NCI-H2171 treated with DMSO at 0.1 percent for 48 hours (cell line): ENCODE data around the gene VPS11.
"Not testable (repeated sequence)": the region's sequence is repeated elsewhere in the genome, so short reads cannot be mapped to it uniquely, and the experiment has no call there.

Experiments
- DNase-seq: peaks from one replicate; lab custom pipeline; 2025; lab: John Stamatoyannopoulos, UW

VPS11 gene

DNA sequence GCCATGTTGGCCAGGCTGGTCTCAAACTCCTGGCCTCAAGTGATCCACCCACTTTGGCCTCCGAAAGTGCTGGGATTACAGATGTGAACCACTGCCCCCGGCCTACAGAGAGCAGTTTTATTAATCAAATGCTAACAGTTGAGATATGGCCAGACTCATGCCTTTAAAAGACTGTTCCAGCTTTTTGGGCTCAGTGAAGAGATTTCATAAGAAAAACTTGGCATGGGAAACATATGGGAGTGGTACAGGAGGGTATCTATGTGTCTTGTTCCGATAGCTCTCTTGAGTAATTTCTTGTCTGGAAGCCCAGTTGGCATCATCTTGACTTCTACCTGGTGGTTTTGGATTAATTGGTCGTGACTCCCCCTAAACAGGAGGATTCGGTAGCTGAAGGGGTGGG lies 28.7 kb upstream of the VPS11 start:
- DNase-seq, result no peak

DNA sequence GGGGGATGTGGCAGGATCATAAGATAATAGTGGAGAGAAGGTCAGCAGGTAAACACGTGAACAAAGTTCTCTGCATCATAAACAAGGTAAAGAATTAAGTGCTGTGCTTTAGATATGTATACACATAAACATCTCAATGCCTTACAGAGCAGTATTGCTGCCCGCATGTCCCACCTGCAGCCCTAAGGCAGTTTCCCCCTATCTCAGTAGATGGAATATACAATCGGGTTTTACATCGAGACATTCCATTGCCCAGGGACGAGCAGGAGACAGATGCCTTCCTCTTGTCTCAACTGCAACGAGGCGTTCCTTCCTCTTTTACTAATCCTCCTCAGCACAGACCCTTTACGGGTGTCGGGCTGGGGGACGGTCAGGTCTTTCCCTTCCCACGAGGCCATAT lies 28.1 kb upstream of the VPS11 start:
- DNase-seq, result not testable (repeated sequence)

DNA sequence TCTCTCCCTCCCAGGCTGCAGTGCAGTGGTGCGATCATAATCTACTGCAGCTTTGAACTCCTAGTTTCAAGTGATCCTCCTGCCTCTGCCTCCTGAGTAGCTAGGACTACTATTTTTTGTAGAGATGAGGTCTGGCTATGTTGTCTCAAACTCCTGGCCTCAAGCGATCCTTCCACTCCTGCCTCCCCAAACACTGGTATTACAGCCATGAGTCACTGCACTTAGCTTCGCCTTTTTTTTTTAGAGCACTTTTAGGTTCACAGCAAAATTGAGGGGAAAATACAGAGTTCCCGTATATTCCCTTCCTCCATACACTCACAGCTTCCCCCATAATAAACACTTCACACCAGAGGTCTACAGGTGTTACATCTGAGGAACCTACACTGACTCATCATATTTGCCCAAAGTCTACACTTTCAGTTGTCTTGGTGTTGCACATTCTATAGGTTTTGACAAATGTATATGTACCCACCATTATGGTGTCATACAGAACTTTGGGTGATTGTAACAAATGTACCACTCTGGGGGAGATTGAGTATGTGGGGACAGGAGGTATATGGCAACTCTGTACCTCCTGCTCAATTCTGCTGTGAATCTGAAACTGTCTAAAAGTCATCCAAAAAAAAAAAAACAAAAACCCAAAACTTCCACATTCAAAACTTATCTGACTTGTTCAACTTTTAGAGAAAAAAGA lies 25.6 kb upstream of the VPS11 start:
- no peak for DNase-seq

DNA sequence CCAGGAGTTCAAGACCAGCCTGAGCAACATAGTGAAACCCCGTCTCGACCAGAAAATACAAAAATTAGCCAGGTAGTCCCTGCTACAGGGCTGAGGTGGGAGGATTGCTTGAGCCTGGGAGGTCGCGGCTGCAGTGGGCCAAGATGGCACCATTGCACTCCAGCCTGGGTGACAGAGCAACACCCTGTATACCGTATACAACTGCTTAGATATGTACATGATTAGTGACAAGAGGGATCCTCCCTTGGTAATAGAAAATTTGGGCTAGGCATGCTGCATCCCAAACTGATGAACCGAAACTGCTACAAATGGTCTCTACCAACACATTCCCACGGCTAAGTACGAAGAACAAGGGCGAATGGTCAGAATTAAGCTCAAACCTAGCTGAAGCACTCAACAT lies 24.7 kb upstream of the VPS11 start:
- DNase-seq, result no peak

DNA sequence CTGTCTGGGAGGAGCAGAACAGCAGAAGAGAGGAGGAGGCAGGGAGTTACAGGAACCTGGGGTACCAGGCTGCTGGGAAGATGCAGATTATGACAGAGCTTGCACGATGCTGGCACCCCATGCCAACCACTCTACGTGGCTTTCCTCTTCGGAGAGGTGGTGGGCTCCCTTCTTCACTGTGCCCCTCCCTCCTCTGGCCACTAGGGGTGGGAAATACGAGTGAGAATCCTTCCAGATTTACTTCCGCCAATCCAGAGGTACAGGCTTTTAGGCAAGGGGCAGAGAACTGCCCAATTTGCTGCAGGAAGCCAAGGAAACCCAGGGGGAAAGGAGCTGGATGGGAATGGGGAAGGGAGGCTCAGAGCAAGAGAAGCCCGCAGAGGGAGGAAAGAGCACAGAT lies 22.9 kb upstream of the VPS11 start:
- DNase-seq, result no peak

DNA sequence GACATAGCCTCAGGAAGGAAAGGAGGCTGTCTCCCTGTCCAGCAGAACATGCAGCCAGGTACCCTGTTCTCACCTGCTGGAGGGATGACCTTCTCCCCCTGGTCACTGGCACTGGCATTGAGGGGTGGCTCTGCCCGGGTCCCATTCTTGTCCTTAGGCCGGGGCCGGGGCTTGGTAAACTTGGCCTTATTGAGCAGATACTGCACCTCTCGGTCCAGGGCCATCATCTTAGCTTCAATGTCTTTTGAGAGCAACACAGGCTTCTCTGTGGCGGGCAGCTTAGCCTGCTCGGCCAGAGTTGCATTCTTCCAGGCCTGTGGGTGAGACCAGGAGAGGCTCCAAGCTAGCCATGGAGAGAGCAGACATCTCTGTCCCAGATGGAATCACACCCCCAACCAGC lies 21.1 kb upstream of the VPS11 start:
- DNase-seq, result no peak

DNA sequence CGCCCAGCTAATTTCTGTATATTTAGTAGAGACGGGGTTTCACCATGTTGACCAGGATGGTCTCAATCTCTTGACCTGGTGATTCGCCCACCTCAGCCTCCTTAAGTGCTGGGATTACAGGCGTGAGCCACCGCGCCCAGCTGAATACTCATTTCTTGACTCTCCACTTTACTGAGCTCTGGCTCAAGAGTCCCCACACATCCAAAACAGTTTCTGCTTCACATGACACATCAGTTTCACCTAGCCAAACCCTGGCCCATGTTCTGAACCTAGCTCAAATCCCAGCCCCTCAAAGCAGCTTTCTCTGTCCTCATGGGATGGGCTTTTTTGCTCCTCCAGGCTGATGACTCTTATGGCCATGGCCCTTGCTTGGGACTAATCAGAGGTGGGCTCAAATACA lies 20.4 kb upstream of the VPS11 start:
- no peak for DNase-seq

DNA sequence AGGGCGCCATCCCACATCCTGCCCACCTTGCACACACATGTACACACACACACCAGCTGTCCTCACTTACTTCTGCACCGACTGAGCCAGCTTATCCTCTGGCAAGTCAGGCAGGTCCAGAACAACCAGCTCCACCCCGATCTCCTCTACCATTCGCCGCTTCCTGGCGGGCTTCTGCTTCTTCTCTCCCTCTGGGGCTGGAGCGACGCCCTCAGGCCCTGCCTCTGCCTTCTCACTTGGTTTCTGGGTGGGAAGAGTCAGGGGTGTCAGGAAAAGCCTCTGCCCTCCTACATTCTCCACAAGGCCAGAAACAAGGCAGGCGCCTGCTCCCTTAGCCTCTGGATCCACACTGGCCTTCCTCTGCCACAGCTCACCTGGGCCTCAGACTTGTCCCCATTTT lies 19.0 kb upstream of the VPS11 start:
- no peak for DNase-seq

DNA sequence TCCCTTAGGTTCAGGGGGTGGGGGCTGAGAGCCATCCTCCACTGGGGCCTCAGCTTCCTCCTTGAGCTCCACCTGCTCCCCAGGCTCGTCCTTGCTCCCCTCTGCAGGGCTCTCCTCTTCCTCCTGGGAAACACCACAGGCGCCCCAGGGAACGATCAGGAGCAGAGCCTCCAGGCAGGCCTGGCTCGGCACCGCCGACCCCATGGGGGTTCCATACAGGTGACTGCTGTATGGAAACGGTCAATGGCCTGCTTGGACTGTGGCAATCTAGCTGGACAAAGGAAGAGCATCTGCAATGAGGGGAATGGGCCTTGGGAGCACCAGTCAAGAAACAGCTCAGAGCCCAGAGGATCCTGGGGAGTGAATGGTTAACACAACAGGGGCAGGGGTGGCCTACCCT lies 18.5 kb upstream of the VPS11 start:
- no peak for DNase-seq

DNA sequence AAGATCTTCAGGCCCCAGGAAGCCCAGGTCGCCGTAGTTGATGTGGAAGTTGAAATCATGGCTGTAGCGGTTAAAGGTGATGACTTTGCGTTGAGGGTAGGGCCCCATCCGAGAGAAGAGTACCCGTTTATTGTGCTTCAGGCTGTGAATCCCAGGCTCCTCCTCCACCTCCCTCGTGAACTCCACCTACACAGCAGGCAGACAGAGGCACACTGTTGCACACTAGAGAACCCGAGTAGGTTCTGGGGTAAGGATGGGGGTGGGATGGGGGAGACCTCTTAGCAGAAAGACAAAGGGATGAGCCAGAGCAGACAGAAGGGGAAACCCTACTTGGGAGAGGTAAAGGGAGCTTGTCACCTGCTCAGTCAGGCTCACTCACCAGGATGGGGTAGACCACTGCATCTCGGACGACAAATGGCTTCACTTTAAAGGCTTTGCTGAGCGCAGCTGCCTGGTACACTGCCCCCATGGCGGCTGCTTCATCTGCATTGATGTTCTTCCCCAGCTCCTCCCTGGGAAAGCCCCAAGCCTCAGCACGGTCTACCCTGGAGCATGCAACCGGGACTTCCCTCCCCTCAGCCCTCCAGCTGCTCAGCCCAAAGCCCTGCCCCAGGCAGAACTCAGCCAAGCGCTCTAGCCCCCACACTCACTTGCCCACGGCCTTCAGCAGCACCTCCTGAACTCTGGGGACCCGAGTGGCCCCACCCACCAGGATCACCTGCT lies 16.0 kb upstream of the VPS11 start:
- DNase-seq, result no peak

DNA sequence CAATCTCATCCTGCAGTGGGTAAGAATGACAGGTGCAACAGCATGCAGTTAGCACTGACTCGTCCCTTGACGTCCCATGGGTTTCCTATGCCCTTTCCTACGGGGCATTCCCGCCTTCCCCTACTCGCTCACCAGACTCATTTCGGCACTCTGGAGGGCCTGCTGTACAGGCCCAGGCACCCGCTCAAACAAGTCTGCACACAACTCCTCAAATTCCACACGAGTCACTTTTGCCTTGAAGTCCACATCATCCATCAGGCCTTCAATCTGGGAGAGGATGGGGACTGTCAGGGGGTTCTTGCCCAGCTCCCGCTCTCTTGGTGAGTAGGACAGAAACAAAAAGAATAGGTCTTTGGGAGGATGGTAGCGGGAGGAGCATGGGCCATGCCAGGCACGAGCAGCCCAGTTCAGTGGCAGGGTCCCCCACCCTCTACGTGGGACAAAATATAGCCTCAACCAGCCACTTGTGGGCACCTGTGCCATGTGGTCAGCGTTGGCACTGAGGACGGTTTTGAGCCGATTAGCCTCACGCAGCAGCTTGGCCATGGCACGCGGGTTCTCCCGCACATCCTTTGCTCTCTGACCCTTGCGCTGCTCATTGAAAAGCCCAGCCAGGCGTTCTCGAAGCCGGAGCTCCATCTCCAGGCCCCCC lies 15.3 kb upstream of the VPS11 start:
- no peak for DNase-seq

DNA sequence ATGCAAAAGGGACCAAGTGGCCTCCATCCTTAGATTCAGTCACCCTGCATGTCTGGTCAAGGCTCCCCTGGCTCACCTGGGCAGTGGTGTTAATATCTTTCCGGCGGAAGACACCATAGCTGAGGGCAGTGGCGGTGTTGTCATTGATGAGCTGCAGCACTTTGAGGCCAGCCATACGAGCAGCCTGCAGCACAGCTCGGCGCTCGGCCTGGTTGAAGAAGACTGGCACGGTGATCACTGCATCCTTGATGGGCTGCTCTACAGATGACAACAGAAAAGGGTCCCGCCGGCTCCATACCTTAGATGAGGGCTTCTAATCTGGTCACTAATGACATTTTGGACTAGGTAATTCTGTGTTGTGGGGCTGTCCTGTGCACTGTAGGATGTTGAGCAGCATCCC lies 13.2 kb upstream of the VPS11 start:
- DNase-seq, result no peak

DNA sequence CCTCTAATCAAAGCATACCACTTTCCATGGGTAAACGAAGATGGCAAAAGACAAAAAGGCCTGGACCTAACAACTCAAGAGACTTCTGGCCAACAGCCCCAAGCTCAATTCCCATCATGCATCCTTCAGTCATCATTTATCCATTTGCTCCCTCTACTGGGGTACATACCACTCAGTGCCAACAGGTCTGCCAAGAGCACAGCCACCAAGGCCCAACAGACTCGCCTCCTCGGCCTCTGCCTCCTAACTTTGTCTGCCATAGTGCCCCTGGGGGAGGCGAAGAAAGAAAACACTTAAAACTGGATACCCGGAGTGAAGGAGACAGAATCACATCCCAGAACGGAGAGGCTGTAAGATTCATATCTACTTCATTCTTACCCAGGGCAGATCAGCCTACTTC lies 11.7 kb upstream of the VPS11 start:
- DNase-seq, result no peak

DNA sequence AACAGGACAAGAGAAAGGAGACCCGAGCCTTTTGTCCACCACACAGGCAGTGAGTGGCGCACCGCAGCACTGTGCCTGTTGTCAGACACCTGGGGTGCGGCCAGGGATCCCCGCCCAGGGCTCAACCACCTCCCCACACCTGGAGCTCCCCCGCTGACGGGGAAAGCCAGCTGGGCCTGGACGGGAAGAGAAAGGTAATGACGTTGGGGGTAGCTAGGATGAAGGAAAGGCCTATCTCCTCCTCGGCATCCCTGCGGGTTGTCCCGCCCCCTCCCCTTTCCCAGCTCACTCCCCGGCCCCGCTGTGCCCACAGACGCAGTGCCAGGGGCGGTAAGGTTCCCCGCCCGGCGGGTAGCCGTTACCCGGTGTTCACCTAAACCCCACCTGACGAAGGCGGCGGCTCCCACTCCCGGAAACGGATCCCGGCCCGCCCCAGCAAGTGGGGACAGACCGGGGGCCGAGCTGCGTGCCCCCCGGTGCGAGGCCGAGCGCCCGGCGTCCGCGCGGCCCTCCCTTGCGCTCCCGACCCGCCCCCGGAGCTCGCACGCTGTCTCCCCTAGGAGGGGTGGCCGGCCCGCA lies 11.1 kb upstream of the VPS11 start:
- DNase-seq, result no peak

DNA sequence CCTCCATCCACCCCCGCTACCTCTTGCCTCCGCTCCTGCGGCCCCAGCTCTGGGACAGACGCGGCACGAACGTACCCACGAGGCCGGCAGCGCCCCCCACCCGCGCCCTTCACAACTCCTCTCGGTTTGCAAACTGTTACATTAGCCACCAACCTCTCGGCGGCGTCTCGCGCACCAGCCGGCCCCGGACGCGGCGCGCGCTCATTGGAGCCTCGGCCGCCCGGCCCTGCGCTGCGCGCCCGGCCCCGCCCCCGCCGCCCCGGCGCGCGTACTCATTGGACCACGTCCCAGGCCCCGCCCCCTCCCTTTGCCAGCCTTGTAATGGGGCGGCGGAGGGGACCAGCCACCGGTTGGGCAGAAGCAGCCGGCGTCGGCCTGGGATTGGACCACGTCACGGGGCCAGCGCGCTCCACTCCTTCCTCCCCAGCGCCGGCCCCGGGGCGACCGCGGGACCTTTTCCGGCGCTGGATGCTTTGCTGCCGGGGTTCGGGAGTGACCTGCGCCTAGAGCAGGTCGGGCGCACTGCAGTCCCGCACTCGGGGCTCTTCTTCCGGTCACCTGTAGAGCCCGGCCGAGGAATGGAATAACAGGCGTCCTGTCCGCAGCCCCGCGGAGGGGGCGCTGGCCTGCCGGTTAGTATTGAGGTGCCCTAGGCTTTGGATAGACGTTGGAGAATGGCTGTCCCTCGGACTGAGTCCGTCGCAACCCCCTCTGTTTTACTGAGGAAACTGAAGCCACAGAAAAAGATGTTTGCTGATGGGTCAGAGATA lies 10.4 kb upstream of the VPS11 start, which contains the start of gene HYOU1:
TSS of gene HYOU1 (minus strand) at position 206 of the 770 bp plus-strand sequence. CDS start 1,045 bp downstream, outside the sequence.
- DNase-seq, result peak; percentile 86

DNA sequence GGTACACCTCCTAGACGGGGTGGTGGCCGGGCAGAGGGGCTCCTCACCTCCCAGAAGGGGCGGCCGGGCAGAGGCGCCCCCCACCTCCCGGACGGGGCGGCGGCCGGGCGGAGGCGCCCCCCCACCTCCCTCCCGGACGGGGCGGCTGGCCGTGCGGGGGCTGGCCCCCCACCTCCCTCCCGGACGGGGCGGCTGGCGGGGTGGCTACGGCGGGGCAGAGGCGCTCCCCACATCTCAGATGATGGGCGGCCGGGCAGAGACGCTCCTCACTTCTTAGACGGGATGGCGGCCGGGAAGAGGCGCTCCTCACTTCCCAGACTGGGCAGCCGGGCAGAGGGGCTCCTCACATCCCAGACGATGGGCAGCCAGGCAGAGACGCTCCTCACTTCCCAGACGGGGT lies 8.5 kb upstream of the VPS11 start:
- not testable (repeated sequence) for DNase-seq

DNA sequence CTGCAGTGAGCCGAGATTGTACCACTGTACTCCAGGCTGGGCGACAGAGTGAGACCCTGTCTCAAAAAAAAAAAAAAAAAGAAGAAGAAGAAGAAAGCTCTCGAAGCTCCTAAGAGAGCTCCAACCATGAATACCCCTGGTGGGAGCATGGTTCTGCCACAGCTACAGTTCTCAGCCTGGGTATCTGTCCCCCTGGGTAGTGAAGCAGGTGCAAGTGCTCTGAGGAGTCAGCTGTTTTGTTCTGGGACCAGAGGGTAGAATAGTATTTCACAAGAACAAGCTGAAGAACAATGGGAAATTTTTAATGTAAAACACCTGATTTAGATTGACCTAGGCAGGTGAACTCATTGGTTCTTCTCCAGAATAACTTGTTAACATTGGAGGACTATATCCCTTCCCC lies 6.4 kb upstream of the VPS11 start:
- DNase-seq, result no peak

DNA sequence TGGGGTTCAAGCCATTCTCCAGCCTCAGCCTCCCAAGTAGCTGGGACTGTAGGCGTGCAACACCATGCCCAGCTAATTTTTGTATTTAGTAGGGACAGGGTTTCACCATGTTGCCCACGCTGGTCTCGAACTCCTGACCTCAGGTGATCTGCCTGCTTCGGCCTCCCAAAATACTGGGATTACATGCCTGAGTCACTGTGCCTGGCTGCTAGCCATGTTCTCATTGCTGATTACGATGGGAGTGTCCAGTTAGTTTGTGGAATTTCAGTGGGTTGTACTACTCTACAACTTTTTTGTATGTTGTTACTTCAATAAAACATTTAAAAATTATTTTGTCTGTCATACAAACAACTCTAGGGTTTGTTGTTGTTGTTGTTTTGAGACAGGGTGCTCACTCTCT lies 4.8 kb upstream of the VPS11 start:
- DNase-seq, result no peak

DNA sequence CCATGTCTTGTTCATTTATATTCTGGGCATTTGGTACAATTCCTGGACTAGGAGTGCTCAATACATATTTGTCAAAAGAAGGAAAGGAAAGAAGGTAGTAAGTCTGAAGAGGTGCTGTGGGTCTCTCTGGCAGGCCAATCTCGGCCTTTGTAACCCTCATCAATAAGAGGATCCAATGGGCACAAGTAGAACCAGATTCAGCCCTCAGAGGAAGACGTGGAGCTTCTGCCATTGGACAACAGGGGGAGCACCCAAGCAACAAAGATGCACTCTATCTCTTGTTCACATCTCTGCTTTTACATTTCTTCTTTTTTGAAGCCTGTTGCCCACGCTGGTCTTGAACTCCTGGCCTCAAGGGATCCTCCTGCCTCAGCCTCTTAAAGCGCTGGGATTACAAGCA lies 2.2 kb upstream of the VPS11 start:
- DNase-seq, result no peak

DNA sequence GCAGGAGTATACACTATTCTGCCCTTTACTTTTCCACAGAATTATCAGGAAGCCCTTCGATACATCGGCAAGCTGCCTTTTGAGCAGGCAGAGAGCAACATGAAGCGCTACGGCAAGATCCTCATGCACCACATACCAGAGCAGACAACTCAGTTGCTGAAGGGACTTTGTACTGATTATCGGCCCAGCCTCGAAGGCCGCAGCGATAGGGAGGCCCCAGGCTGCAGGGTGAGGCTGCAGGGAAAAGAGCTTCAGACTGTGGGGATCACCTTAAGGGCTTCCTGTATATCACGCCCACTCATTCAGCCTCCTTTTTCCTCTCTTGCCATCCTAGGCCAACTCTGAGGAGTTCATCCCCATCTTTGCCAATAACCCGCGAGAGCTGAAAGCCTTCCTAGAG lies 10.2 kb downstream of the VPS11 start:
- no peak for DNase-seq

DNA sequence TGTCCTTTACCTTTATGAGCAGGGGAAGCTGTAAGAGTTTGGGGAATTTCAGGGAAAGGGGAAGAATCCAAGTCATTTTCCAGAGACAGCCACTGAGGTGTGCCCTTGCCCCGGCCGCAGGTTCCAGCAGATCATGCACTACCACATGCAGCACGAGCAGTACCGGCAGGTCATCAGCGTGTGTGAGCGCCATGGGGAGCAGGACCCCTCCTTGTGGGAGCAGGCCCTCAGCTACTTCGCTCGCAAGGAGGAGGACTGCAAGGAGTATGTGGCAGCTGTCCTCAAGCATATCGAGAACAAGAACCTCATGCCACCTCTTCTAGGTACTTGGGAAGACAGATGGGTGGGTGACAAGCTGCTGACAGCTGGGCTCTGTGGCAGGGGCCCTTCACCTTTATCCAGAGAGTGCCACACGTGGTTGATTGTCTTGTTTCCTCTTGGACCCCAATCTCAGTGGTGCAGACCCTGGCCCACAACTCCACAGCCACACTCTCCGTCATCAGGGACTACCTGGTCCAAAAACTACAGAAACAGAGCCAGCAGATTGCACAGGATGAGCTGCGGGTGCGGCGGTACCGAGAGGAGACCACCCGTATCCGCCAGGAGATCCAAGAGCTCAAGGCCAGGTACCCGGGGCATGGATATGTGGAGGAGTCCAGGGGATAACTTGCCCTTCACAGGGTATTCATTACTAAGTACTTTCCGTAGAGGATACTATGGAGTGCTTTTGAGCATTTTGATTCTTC lies 11.2 kb downstream of the VPS11 start:
- no peak for DNase-seq
